NT2/D1 (cell line): ENCODE data around the gene GGTLC2.
"Not testable (repeated sequence)": the region's sequence is repeated elsewhere in the genome, so short reads cannot be mapped to it uniquely, and the experiment has no call there.

ENCODE experiments used
- DNase-seq: peaks from one replicate; pipeline ENCODE4 v3.0.0-alpha.2; 2011; ENCODE audit warnings: low read depth, low spot score
- H3K27me3 ChIP-seq: 2 replicates; pipeline ENCODE4 v1.6.0; 2011; ENCODE audit warnings: mild to moderate bottlenecking; ENCODE audit not compliant: insufficient read length, insufficient read depth
- H3K36me3 ChIP-seq: 2 replicates; pipeline ENCODE4 v1.6.1; 2011; ENCODE audit warnings: mild to moderate bottlenecking, low read length, mixed read lengths; ENCODE audit not compliant: insufficient read depth, insufficient read length
- H3K4me1 ChIP-seq: 2 replicates; pipeline ENCODE4 v1.5.1; 2011; ENCODE audit not compliant: insufficient read depth, insufficient read length
- H3K4me3 ChIP-seq: 2 replicates; pipeline ENCODE4 v1.5.1; 2011; ENCODE audit warnings: low read depth; ENCODE audit not compliant: insufficient read length
- H3K9ac ChIP-seq: 2 replicates; pipeline ENCODE4 v1.6.0; 2011; ENCODE audit warnings: low read depth; ENCODE audit not compliant: insufficient read length
- H3K9me3 ChIP-seq: 2 replicates; pipeline ENCODE4 v1.5.1; 2011; ENCODE audit warnings: mild to moderate bottlenecking, low read length; ENCODE audit not compliant: insufficient read depth
- SUZ12 ChIP-seq: IDR thresholded peaks from 2 replicates; pipeline ENCODE4 v1.6.1; 2011; ENCODE audit not compliant: insufficient read length, insufficient read depth; ENCODE audit errors: extremely low read depth
- YY1 ChIP-seq: IDR thresholded peaks from 2 replicates; pipeline ENCODE4 v1.6.1; 2011; ENCODE audit not compliant: insufficient read length, insufficient read depth
- ZNF274 ChIP-seq: IDR thresholded peaks from 2 replicates; pipeline ENCODE4 v1.6.1; 2011; ENCODE audit warnings: mild to moderate bottlenecking, low read depth, low read length

The GGTLC2 gene

DNA sequence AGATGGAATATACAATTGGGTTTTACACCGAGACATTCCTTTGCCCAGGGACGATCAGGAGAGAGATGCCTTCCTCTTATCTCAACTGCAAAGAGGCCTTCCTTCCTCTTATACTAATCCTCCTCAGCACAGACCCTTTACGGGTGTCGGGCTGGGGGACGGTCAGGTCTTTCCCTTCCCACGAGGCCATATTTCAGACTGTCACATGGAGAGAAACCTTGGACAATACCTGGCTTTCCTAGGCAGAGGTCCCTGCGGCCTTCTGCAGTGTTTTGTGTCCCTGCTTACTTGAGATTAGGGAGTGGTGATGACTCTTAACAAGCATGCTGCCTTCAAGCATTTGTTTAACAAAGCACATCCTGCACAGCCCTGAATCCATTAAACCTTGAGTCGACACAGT is 5.3 kb downstream of the GGTLC2 start:
- H3K4me1 ChIP-seq, DNase-seq, H3K4me3 ChIP-seq, H3K9me3 ChIP-seq, H3K27me3 ChIP-seq, H3K36me3 ChIP-seq, H3K9ac ChIP-seq: not testable (repeated sequence)

DNA sequence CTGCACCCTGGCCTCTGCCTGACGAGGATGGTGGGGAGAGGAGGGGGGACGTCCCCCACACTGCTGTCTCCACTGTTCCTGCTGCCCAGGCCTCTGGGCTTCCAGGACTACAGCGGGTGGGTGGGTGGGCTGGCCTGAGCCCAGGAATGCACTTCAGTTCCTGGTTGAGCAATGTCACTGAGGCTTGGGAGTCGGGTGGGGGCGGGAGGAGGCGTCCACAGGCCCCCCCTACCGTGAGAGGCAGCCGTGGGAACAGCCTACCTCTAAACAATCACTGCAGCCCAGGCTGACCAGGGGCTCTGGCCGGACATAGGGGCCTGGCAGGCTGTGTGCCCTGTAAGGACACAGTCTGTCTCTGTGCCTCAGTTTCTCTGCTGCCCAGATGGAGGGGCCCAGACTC is 6.0 kb downstream of the GGTLC2 start:
- H3K4me1 ChIP-seq, H3K4me3 ChIP-seq, H3K9me3 ChIP-seq, H3K36me3 ChIP-seq, DNase-seq, H3K9ac ChIP-seq: not testable (repeated sequence)
- peaks cover 16% of the 10 kb centered on the region for H3K27me3 ChIP-seq

DNA sequence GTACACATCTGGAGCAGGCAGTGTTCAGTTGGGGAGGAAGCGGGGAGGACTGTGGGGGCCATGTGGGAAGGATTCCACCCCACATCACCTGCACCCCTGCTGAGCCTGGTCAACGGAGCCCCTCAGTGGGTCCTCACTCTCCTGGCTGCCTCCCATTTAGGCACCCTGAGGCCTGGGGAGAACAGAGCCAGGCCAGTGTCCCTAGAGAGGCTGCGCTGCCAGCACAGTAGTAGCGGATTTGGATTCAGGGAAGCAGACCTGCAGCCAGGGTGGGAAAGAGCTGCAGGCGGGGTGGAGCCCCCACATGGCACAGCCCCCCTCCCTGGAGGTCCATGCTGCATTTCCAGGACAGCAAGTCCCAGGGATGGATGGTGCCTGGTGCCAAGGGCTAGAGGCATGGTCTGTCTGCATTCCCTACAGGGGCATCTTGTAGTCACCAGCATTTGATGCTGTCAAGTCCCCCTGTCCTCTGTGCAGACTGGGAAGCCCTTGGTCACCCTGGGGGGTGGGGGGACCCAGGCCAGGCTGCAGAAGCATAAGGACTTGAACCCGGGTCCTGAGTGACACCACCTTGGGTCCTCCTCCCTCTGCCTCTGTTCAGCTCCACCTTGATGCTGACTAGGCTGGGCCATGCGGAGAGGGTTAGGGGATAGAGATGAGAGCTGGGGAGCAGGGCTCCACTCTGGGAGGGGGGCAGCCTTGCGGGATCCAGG is 6.5 kb downstream of the GGTLC2 start:
- not testable (repeated sequence) for H3K4me1 ChIP-seq, H3K9ac ChIP-seq, H3K4me3 ChIP-seq, DNase-seq, H3K9me3 ChIP-seq, H3K36me3 ChIP-seq
- peaks cover 21% of the 10 kb centered on the region for H3K27me3 ChIP-seq

DNA sequence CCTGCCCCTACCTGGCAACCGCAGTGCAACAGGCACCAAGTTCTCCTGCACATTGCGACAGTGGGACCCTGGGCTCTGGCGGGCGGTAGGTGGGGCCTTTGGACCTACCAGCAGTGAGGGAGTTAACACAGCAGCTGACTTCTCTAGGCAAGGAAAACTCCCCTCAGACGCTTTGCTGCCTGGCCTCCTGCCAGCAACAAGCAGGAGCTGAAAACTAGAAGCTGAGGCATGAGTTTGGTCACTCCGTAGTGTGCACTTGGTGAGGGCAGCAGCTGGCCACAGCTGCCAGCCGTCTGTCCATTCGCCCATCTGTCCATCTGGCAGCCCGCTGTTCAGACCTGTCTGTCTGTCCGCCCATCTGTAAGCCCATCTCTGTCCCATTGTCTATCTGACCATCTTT is 7.2 kb downstream of the GGTLC2 start:
- not testable (repeated sequence) for H3K9ac ChIP-seq, H3K9me3 ChIP-seq, H3K4me3 ChIP-seq, DNase-seq, H3K4me1 ChIP-seq, H3K36me3 ChIP-seq
- peaks cover 28% of the 10 kb centered on the region for H3K27me3 ChIP-seq

DNA sequence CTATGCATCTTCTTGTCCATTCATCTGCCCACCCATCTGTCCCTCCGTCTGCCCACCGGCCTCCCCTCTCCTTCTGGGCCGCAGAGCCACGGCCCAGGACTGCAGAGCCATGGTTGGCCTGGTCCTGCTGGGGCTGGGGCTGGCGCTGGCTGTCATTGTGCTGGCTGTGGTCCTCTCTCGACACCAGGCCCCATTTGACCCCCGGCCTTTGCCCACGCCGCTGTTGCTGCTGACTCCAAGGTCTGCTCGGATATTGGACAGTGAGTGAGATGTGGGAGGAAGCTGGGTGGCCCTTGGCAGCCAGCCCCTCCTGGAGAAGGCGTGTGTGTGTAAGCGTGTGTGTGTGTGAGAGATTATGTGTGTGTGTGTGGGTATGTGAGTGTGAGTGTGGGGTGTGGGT is 7.7 kb downstream of the GGTLC2 start:
- not testable (repeated sequence) for H3K4me1 ChIP-seq, DNase-seq, H3K9me3 ChIP-seq, H3K36me3 ChIP-seq, H3K4me3 ChIP-seq, H3K9ac ChIP-seq
- peaks cover 33% of the 10 kb centered on the region for H3K27me3 ChIP-seq

DNA sequence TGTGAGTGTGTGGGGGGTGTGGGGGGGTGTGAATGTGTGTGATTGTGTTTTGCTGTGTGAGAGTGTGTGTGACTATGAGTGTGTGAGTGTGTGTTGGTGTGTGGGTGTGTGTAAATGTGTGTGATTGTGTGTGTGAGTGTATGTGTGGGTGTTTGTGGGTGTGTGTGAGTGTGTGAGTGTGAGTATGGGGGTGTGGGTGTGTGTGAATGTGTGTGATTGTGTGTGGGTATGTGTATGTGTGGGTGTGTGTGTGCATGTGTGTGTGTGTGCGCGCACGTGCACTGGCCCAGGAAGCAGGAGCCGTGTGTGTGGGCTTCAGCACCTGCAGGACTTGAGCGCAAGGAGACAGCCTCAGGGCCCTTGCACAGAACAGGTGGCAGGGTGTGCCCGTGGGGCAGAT is 8.2 kb downstream of the GGTLC2 start:
- not testable (repeated sequence) for DNase-seq, H3K4me3 ChIP-seq, H3K9me3 ChIP-seq, H3K36me3 ChIP-seq, H3K4me1 ChIP-seq, H3K9ac ChIP-seq
- peaks cover 37% of the 10 kb centered on the region for H3K27me3 ChIP-seq

DNA sequence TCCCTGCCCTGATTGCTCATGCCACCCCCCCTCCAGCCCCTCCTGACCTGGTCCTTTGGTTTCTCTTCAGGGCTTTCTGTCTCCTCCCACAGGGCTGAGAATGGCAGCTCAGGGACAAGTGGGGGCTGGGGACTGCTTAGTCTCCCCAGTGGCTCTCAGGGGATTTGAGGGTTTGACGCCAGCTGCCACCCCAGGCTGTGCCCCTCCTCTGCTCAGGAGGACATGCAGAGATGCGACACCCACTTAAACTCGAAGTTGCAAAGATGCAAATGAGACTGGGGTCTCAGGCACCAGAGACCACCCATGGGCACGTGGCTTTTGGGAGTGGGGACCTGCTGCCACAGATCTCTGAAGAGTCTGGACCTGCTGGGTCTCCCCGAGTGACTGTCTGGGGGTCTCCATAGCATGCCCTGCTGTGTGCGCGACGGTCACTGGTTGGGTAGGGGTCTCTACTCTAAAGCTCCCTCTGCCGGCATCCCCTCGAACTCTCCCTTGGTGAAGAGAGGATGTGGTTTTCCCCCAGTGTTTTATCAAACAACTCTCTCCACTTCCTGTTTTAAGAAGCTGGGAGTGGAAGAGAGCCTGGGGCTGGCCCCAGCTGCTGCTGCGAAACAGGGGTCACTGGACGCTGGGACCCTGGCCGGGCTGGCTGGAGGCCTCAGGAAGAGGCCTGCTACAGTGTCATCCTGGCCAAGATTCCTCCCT is 9.4 kb downstream of the GGTLC2 start:
- H3K36me3 ChIP-seq, H3K4me1 ChIP-seq, H3K9ac ChIP-seq, H3K4me3 ChIP-seq, DNase-seq, H3K9me3 ChIP-seq: not testable (repeated sequence)
- H3K27me3 ChIP-seq, result peaks cover 50% of the 10 kb centered on the region

DNA sequence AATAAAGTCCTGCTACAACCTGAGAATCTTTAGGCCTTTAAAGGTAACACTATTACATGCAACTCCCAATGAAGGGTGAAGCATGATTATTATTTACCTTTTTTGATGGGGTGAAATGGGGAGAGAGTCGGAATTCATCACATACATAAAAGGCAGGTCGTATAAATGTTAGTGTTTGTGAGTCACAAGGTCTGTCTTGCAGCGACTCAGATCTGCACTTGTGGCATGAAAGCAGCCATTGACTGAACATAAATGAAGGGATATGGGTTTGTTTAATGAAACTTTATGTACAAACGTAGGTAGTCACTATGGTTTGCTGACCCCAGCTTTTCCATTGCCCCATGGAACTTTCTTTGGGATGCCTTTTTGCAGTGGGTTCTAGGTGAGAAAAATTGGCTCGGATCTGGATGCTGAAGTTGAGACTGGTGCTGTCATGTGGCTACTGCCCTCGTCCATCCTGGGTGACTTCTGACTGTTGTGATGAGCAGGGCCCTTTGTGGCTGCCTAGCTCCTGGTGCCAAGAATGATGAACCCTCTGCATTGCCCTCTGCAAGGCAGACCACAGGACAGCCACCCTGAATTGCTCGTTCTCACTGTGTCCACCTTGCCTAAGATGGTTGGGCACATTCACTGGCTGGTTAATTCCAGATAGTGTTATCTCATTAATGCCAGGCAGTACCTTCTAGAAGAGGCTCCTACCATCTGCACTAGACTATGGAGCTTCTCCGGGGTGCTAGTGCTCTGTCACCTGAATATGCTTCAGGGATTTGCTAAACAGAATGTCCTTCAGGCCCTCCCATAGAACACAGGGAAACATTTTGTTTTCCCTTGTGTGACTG is 11.3 kb downstream of the GGTLC2 start:
- TF ChIP-seq SUZ12, result no peak
- TF ChIP-seq ZNF274, result no peak
- no peak for TF ChIP-seq YY1

More for the DNA sequence above, 11.3 kb downstream of the GGTLC2 start:
- no peaks in the 10 kb centered on the region for H3K9me3 ChIP-seq
- H3K4me3 ChIP-seq, result no peak overlapping the region
- H3K27me3 ChIP-seq, result peaks cover 68% of the 10 kb centered on the region
- no peaks in the 10 kb centered on the region for H3K36me3 ChIP-seq
- no peaks in the 10 kb centered on the region for H3K4me1 ChIP-seq
- no peak overlapping the region for H3K9ac ChIP-seq
- no peak for DNase-seq
